Activated CD8-positive, alpha-beta T cell treated with anti-CD3 and anti-CD28 coated beads for 36 hours (primary cell): Measurements from ENCODE around the gene PLA2G4F. TPM values are rescaled to one million over a fixed set of nuclear protein-coding genes. Genes with fewer than 3 reads are reported as not detected.

Source experiments
- ATAC-seq: fragments of 200-7000 bp; cut with Tn5 transposase; one replicate; pipeline ENCODE4 v1.10.0; 2021; ENCODE audit warnings: mild to moderate bottlenecking, moderate library complexity
- CTCF ChIA-PET: fragments of 350-600 bp; sonication (Branson Sonifier 250); formaldehyde crosslinking; loops from one replicate; lab custom pipeline; 2021; ENCODE audit warnings: antibody characterized with exemption; lab: Charles Lee
- POLR2A ChIA-PET: fragments of 350-600 bp; sonication (Branson Sonifier 250); formaldehyde crosslinking; loops from one replicate; lab custom pipeline; 2021; ENCODE audit warnings: antibody characterized with exemption; lab: Charles Lee
- DNase-seq: peaks from one replicate; pipeline ENCODE4 v3.0.0-alpha.2; 2020
- H3K27ac Mint-ChIP-seq: one replicate; pipeline ENCODE4 v1.8.0; 2021; ENCODE audit warnings: mild to moderate bottlenecking, mixed read lengths
- H3K27me3 Mint-ChIP-seq: one replicate; pipeline ENCODE4 v1.8.0; 2021; ENCODE audit warnings: mixed read lengths
- H3K36me3 Mint-ChIP-seq: one replicate; pipeline ENCODE4 v1.8.0; 2021; ENCODE audit warnings: low read depth, mixed read lengths
- H3K4me1 Mint-ChIP-seq: one replicate; pipeline ENCODE4 v1.8.0; 2021; ENCODE audit warnings: low read depth, mixed read lengths
- H3K4me3 Mint-ChIP-seq: one replicate; pipeline ENCODE4 v1.8.0; 2021; ENCODE audit warnings: mild to moderate bottlenecking, moderate library complexity, mixed read lengths
- H3K9me3 Mint-ChIP-seq: one replicate; pipeline ENCODE4 v1.8.0; 2021; ENCODE audit warnings: mixed read lengths
- intact Hi-C: fragments of 100-400 bp; cut with micrococcal nuclease; formaldehyde crosslinking; loops from one replicate; pipeline ENCODE4 v1.10.0; 2022
- total RNA-seq, 2 experiments: library from RNA; stranded (reverse); gene quantifications; one replicate each; pipeline ENCODE4 v1.2.3, GENCODE V29; 2021
- TF ChIP-seq, protein P1 (sequence below): fragments of 200-600 bp; IDR thresholded peaks from one replicate; pipeline ENCODE4 v1.8.0; 2022; ENCODE audit warnings: antibody characterized with exemption, mild to moderate bottlenecking

PLA2G4F gene
- not detected for total RNA-seq

- ChIA-PET CTCF (no interaction called here), POLR2A (no interaction called here)
- no peak for ATAC-seq
- H3K36me3 Mint-ChIP-seq = peaks cover 6% of the 10 kb centered on the region
- H3K27ac Mint-ChIP-seq = no peak within 1 kb of the TSS
- H3K4me1 Mint-ChIP-seq = peaks cover 2% of the 10 kb centered on the region
- no peaks in the 10 kb centered on the region for H3K27me3 Mint-ChIP-seq
- no peak for DNase-seq
- intact Hi-C loops = no loop called here
- H3K9me3 Mint-ChIP-seq = no peaks in the 10 kb centered on the region
- no peak within 1 kb of the TSS for H3K4me3 Mint-ChIP-seq
- TF ChIP-seq, protein P1, sequence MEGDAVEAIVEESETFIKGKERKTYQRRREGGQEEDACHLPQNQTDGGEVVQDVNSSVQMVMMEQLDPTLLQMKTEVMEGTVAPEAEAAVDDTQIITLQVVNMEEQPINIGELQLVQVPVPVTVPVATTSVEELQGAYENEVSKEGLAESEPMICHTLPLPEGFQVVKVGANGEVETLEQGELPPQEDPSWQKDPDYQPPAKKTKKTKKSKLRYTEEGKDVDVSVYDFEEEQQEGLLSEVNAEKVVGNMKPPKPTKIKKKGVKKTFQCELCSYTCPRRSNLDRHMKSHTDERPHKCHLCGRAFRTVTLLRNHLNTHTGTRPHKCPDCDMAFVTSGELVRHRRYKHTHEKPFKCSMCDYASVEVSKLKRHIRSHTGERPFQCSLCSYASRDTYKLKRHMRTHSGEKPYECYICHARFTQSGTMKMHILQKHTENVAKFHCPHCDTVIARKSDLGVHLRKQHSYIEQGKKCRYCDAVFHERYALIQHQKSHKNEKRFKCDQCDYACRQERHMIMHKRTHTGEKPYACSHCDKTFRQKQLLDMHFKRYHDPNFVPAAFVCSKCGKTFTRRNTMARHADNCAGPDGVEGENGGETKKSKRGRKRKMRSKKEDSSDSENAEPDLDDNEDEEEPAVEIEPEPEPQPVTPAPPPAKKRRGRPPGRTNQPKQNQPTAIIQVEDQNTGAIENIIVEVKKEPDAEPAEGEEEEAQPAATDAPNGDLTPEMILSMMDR = no peak
Measured at GRCh38 chr15:42156243-42156922, at the start of gene PLA2G4F. Gene PLA2G4F, minus strand, starts transcription at chr15:42156636. Its CDS starts 87 bp downstream, at chr15:42156549.

DNA sequence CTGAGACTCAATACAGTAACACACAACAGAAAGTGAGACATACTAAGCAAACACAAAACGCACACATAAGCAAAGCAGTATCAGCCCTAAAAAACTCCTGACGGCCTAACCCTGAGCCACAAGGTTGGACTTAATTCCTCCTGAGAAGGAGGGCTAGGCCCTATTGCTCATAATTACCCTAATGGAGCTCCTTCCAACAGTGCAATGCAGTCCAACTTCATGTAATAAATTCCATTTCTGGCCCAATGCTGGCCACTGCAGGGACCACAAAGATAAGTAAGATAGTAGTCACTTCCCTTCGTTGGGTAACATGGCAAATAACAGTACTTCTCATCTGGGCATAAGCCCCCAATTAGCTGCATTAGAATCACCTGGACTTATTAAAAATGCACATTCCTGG is 47.5 kb upstream of the PLA2G4F start:
- Mint-ChIP-seq H3K4me1 (peaks cover 46% of the 10 kb centered on the region), H3K27ac (no peak overlapping the region), H3K9me3 (no peaks in the 10 kb centered on the region), H3K36me3 (peaks cover 31% of the 10 kb centered on the region), H3K27me3 (no peaks in the 10 kb centered on the region), H3K4me3 (no peak overlapping the region)
- intact Hi-C loops = no loop called here
- ATAC-seq (no peak), DNase-seq (no peak)
- ChIA-PET POLR2A (no interaction called here), CTCF (no interaction called here)
- TF ChIP-seq, protein P1 = no peak

- H3K27ac Mint-ChIP-seq = no peak overlapping the region
Measured at GRCh38 chr15:42202653-42203052, 46.2 kb upstream of the PLA2G4F start.

DNA sequence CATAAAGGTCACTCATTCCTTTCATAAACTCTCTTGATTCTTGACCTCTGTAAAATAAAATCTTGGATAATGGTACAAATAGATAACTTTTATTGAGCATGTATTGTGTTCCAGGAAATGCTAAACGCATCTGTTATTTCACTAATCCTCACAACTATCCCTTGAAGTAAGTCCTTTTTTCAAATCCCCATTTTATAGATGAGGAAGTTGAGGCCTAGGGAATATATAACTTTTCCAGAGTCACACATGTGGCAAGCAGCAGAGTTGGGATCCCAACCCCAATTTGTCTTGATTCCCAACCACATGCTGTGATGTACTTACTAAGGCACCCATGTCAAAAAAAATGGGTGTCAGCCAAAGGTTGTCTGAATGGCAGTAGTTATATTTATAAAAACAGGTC is 45.4 kb upstream of the PLA2G4F start:
- H3K36me3 Mint-ChIP-seq = peaks cover 36% of the 10 kb centered on the region
- DNase-seq = no peak
- peaks cover 37% of the 10 kb centered on the region for H3K4me1 Mint-ChIP-seq
- no peak for ATAC-seq
- H3K27ac Mint-ChIP-seq = no peak overlapping the region
- H3K9me3 Mint-ChIP-seq = no peaks in the 10 kb centered on the region
- intact Hi-C loops = no loop called here
- TF ChIP-seq, protein P1 = no peak
- no peaks in the 10 kb centered on the region for H3K27me3 Mint-ChIP-seq
- ChIA-PET POLR2A (no interaction called here), CTCF (no interaction called here)
- H3K4me3 Mint-ChIP-seq = no peak overlapping the region

More at GRCh38 chr15:42202653-42203052, 46.2 kb upstream of the PLA2G4F start:
- POLR2A ChIA-PET = no interaction called here
- Mint-ChIP-seq H3K27me3 (no peaks in the 10 kb centered on the region), H3K36me3 (peaks cover 33% of the 10 kb centered on the region), H3K4me1 (peaks cover 44% of the 10 kb centered on the region), H3K4me3 (no peak overlapping the region), H3K9me3 (no peaks in the 10 kb centered on the region)
- intact Hi-C loops = no loop called here
- no peak for ATAC-seq
- no peak for DNase-seq
- TF ChIP-seq, protein P1 = no peak
- CTCF ChIA-PET = no interaction called here

DNA sequence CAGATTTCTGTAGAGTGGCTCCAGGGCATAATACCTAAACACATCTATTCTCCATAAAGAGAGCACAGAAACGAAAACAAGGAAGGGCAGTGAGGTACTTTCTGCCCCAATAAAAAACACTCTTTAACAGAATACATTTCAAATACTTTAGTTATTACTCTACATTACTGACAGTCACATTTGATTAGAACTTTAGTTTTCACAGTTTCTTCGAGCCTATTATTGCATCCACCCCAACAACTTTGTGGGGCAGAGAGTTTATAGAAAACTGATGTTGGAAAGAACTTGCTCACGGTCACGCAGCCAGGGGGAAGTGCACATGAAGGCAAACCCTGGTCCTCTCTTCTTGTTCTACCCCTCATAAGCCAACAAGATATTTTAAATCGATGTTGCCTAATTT is 42.7 kb upstream of the PLA2G4F start:
- H3K27me3 Mint-ChIP-seq = no peaks in the 10 kb centered on the region
- peak overlapping the region; percentile 20 for H3K27ac Mint-ChIP-seq
- TF ChIP-seq, protein P1 = no peak
- intact Hi-C loops = no loop called here
- ChIA-PET CTCF (no interaction called here), POLR2A (interaction anchor here (1.1 to 1.7 kb wide), 3 partner anchors 8 to 31 kb away, joined by 3 to 5 read pairs (median 4); no protein-coding TSS in a partner anchor)
- ATAC-seq = no peak
- peaks cover 51% of the 10 kb centered on the region for H3K36me3 Mint-ChIP-seq
- H3K4me1 Mint-ChIP-seq = peaks cover 26% of the 10 kb centered on the region
- no peak for DNase-seq
- H3K4me3 Mint-ChIP-seq = no peak overlapping the region
- peaks cover 3% of the 10 kb centered on the region for H3K9me3 Mint-ChIP-seq
